Osteocyte (in vitro differentiated cells): ENCODE measurements around the gene PLRG1. TPM values are rescaled to one million over a fixed set of nuclear protein-coding genes. Genes with fewer than 3 reads are reported as not detected.

Experiments
- DNase-seq: peaks from one replicate; pipeline ENCODE4 v3.0.0; 2021; ENCODE audit warnings: mixed read lengths; ENCODE audit not compliant: unreplicated experiment; ENCODE audit errors: extremely low spot score
- H3K27ac Mint-ChIP-seq: one replicate; pipeline ENCODE4 v1.8.0; 2021; ENCODE audit warnings: mild to moderate bottlenecking, mixed read lengths; ENCODE audit not compliant: unreplicated experiment
- H3K27me3 Mint-ChIP-seq: one replicate; pipeline ENCODE4 v1.8.0; 2021; ENCODE audit warnings: mixed read lengths; ENCODE audit not compliant: unreplicated experiment
- H3K36me3 Mint-ChIP-seq: one replicate; pipeline ENCODE4 v1.8.0; 2021; ENCODE audit warnings: mixed read lengths; ENCODE audit not compliant: unreplicated experiment
- H3K4me1 Mint-ChIP-seq: one replicate; pipeline ENCODE4 v1.8.0; 2021; ENCODE audit warnings: mixed read lengths; ENCODE audit not compliant: unreplicated experiment
- H3K4me3 Mint-ChIP-seq: one replicate; pipeline ENCODE4 v1.8.0; 2021; ENCODE audit warnings: mild to moderate bottlenecking, moderate library complexity, mixed read lengths; ENCODE audit not compliant: unreplicated experiment
- H3K9me3 Mint-ChIP-seq: one replicate; pipeline ENCODE4 v1.8.0; 2021; ENCODE audit warnings: mixed read lengths; ENCODE audit not compliant: unreplicated experiment
- CTCF ChIP-seq: fragments of 200-600 bp; sonication (generic); IDR thresholded peaks from 2 replicates; pipeline ENCODE4 v1.5.0; 2021; ENCODE audit warnings: antibody characterized with exemption, mild to moderate bottlenecking, moderate library complexity
- total RNA-seq: library from RNA; stranded (reverse); gene quantifications from 2 replicates; pipeline ENCODE4 v1.2.1, GENCODE V29; 2021

The PLRG1 gene
- total RNA-seq, 1 donor from 2014 or later = 82.1 TPM

DNA sequence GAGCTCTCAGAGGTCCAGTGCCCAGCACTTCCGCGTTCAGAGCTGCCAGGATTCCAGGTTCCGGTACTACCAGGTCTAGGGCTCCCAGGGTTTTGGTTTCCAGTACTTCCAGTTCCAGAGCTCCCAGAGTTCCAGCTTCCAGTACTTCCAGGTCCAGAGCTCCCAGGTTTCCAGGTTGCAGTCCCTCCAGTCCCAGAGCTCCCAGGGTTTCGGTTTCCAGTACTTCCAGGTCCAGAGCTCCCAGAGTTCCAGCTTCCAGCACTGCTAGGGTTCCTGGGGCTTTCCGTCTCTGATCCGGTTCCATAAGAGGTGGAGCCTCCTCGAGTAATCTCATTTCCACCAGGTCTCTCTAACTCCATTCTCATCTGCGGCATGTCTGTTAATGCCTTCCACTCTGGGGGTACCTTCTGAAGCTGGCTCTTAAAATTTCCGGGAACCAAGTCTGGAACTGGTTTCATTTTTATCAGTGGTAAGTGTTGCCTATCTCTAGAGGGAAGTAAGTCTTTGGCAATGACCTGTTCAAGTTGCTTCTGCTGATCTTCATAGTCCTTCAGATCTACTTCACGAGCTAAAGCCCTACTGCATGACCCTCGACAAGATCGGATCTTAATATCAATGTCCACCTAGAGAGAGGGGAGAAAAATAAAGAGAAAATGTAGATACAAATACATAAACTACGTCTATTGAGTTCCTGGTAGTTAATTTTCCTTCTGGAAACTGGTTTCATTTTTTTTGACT, 36.3 kb upstream of the PLRG1 start:
- H3K4me1 Mint-ChIP-seq = no peaks in the 10 kb centered on the region
- no peak overlapping the region for H3K4me3 Mint-ChIP-seq
- no peaks in the 10 kb centered on the region for H3K36me3 Mint-ChIP-seq
- no peak for TF ChIP-seq CTCF
- no peak overlapping the region for H3K27ac Mint-ChIP-seq
- H3K27me3 Mint-ChIP-seq = peaks cover 22% of the 10 kb centered on the region
- no peak for DNase-seq
- no peaks in the 10 kb centered on the region for H3K9me3 Mint-ChIP-seq

DNA sequence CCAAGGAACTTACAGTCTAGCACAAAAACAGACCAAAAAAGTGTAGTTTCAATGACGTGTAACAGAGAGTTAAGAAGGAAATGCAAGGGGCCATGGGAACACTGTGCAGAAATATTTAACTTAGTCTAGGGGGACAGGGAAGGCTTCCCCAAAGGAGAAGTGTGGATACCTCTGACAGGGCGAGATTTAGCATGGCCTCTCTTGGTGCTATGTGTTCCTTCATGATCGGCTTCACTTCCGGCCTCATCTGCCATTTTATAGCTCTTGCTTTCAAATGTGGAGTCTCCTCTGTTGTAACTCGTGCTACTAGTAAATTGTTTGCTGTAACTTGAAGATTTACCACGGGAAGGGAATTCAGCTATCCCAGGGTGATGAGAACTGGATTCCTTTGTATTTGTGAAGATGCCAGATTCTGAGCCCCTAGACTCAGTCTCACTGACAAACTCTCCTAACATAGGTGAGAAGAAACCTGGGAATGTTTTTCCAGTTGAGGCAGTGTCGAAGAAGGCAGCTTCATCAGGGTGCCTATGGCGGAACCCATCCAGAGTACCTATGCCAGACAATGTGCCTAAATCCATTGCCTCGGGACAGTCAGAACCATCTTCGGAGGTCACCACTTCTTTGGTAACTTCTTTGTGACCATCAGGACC, 35.3 kb upstream of the PLRG1 start:
- no peak overlapping the region for H3K4me3 Mint-ChIP-seq
- no peak for TF ChIP-seq CTCF
- no peaks in the 10 kb centered on the region for H3K36me3 Mint-ChIP-seq

GRCh38 chr4:154584259-154584658, 34.1 kb upstream of the PLRG1 start:
- no peak for TF ChIP-seq CTCF
- DNase-seq = no peak
- Mint-ChIP-seq H3K36me3 (no peaks in the 10 kb centered on the region), H3K4me1 (no peaks in the 10 kb centered on the region), H3K9me3 (no peaks in the 10 kb centered on the region), H3K27me3 (peaks cover 19% of the 10 kb centered on the region), H3K27ac (no peak overlapping the region), H3K4me3 (no peak overlapping the region)

More for the DNA sequence above, 35.3 kb upstream of the PLRG1 start:
- Mint-ChIP-seq H3K9me3 (no peaks in the 10 kb centered on the region), H3K27ac (no peak overlapping the region), H3K4me1 (no peaks in the 10 kb centered on the region), H3K27me3 (peaks cover 22% of the 10 kb centered on the region)
- DNase-seq = no peak

DNA sequence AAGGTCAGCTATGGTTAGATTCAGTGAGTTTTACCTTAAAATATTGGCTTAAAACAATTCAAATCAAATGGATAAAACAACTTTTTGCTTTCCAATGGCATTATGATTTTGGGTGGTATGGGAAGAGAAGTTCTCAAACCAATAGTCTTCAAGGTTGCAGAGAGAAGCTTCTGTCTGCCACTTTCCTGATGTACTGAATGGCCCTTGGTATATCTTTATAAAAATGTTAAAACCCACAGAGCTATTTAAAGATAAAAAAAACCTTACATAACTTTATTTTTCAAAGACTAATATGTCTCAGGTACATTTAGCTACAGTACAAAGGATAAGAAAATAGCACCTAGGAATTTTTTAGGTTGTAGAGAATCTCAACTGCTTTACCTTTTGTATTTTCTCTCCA, 33.5 kb upstream of the PLRG1 start:
- Mint-ChIP-seq H3K36me3 (no peaks in the 10 kb centered on the region), H3K4me3 (no peak overlapping the region), H3K9me3 (no peaks in the 10 kb centered on the region), H3K4me1 (no peaks in the 10 kb centered on the region), H3K27me3 (peaks cover 21% of the 10 kb centered on the region), H3K27ac (no peak overlapping the region)
- TF ChIP-seq CTCF = no peak
- DNase-seq = no peak

GRCh38 chr4:154583230-154583629, 33.0 kb upstream of the PLRG1 start:
- Mint-ChIP-seq H3K9me3 (no peaks in the 10 kb centered on the region), H3K27me3 (peaks cover 19% of the 10 kb centered on the region), H3K27ac (no peak overlapping the region), H3K4me3 (no peak overlapping the region), H3K4me1 (no peaks in the 10 kb centered on the region), H3K36me3 (no peaks in the 10 kb centered on the region)
- no peak for TF ChIP-seq CTCF
- DNase-seq = no peak
